IMR-90 (cell line): ENCODE results near the gene SPATA33. TPM values are rescaled to one million over a fixed set of nuclear protein-coding genes. Genes with fewer than 3 reads are reported as not detected.

Source experiments
- ATAC-seq: fragments of 200-7000 bp; cut with Tn5 transposase; 2 replicates; pipeline ENCODE4 v1.9.1; 2020; ENCODE audit warnings: low read depth, mild to moderate bottlenecking, moderate library complexity
- BruUV-seq: library from RNA; stranded (reverse); fragments of 400-500 nt; replicated peaks from 2 replicates; lab custom pipeline; 2021; lab: Mats Ljungman, UMichigan
- CTCF ChIA-PET: fragments of 300-600 bp; formaldehyde crosslinking; extraction: SDS; loops from one replicate; lab custom pipeline; 2021; ENCODE audit warnings: antibody characterized with exemption; lab: Yijun Ruan, JAX
- POLR2A ChIA-PET: fragments of 300-600 bp; sonication (Branson Sonifier 250); formaldehyde crosslinking; loops from one replicate; lab custom pipeline; 2022; ENCODE audit warnings: antibody characterized with exemption; ENCODE audit not compliant: unreplicated experiment; lab: Charles Lee
- DNase-seq: peaks from one replicate; pipeline ENCODE4 v3.0.0; 2013
- H2AFZ ChIP-seq: replicated peaks from 2 replicates; pipeline ENCODE3; 2013; ENCODE audit warnings: low read length, mild to moderate bottlenecking; ENCODE audit not compliant: poor library complexity
- H2AK5ac ChIP-seq: 2 replicates; pipeline ENCODE4 v1.6.1; 2013; ENCODE audit warnings: low read depth, low read length, inconsistent platforms
- H2AK9ac ChIP-seq: replicated peaks from 2 replicates; pipeline ENCODE3; 2013; ENCODE audit warnings: mild to moderate bottlenecking, low read depth, low read length, moderate library complexity; ENCODE audit not compliant: poor library complexity
- H2BK120ac ChIP-seq: 2 replicates; pipeline ENCODE4 v1.6.1; 2013; ENCODE audit warnings: low read depth, low read length, inconsistent platforms
- H2BK15ac ChIP-seq: 3 replicates; pipeline ENCODE4 v1.6.1; 2013; ENCODE audit warnings: low read depth, low read length, inconsistent platforms
- H2BK20ac ChIP-seq: 2 replicates; pipeline ENCODE4 v1.6.1; 2013; ENCODE audit warnings: low read depth, mild to moderate bottlenecking, inconsistent platforms, low read length, moderate library complexity
- H2BK5ac ChIP-seq: 2 replicates; pipeline ENCODE4 v1.6.1; 2013; ENCODE audit warnings: mild to moderate bottlenecking, low read depth, low read length, inconsistent platforms; ENCODE audit not compliant: poor library complexity, severe bottlenecking
- H3K14ac ChIP-seq: replicated peaks from 2 replicates; pipeline ENCODE4 v1.6.1; 2013; ENCODE audit warnings: low read depth, low read length, inconsistent platforms
- H3K18ac ChIP-seq: 2 replicates; pipeline ENCODE4 v1.6.1; 2013; ENCODE audit warnings: low read depth, low read length, control low read depth
- H3K23ac ChIP-seq: 2 replicates; pipeline ENCODE4 v1.6.1; 2013; ENCODE audit warnings: low read depth, low read length, inconsistent platforms
- H3K27ac ChIP-seq: 2 replicates; pipeline ENCODE4 v1.5.1; 2013; ENCODE audit warnings: mild to moderate bottlenecking, control low read depth, low read length; ENCODE audit not compliant: insufficient read depth
- H3K27me3 ChIP-seq: 2 replicates; pipeline ENCODE4 v1.6.1; 2013; ENCODE audit warnings: low read length; ENCODE audit not compliant: control insufficient read depth, insufficient read depth
- H3K36me3 ChIP-seq: 2 replicates; pipeline ENCODE4 v1.6.1; 2013; ENCODE audit warnings: low read length, mixed read lengths; ENCODE audit not compliant: control insufficient read depth, insufficient read depth
- H3K4ac ChIP-seq: 2 replicates; pipeline ENCODE4 v1.6.1; 2013; ENCODE audit warnings: low read depth, low read length, inconsistent platforms
- H3K4me1 ChIP-seq: 2 replicates; pipeline ENCODE4 v1.6.1; 2013; ENCODE audit warnings: low read length, mixed read lengths; ENCODE audit not compliant: control insufficient read depth, insufficient read depth
- H3K4me2 ChIP-seq: 2 replicates; pipeline ENCODE4 v1.6.1; 2013; ENCODE audit warnings: low read depth, mild to moderate bottlenecking, control low read depth, low read length, moderate library complexity
- H3K4me3 ChIP-seq: 2 replicates; pipeline ENCODE4 v1.5.1; 2013; ENCODE audit warnings: low read depth, mild to moderate bottlenecking, control low read depth, low read length, moderate library complexity; ENCODE audit not compliant: insufficient read depth
- H3K56ac ChIP-seq: 2 replicates; pipeline ENCODE4 v1.6.1; 2013; ENCODE audit warnings: low read length, inconsistent platforms; ENCODE audit not compliant: insufficient read depth; ENCODE audit errors: extremely low read depth
- H3K79me1 ChIP-seq, 2 experiments: 2 replicates each; pipeline ENCODE4 v1.6.1; 2013; ENCODE audit warnings: low read length in 2 of 2, inconsistent platforms in 1 of 2, low read depth in 1 of 2
- H3K9ac ChIP-seq: 2 replicates; pipeline ENCODE4 v1.6.1; 2013; ENCODE audit warnings: low read depth, low read length, control low read depth
- H3K9me1 ChIP-seq: 2 replicates; pipeline ENCODE4 v1.6.1; 2013; ENCODE audit warnings: low read length, inconsistent platforms; ENCODE audit not compliant: insufficient read depth
- H3K9me3 ChIP-seq: 2 replicates; pipeline ENCODE4 v1.6.1; 2013; ENCODE audit warnings: low read length; ENCODE audit not compliant: control insufficient read depth, insufficient read depth
- H4K20me1 ChIP-seq: 2 replicates; pipeline ENCODE4 v1.6.1; 2013; ENCODE audit warnings: low read length, inconsistent platforms; ENCODE audit not compliant: insufficient read depth
- H4K5ac ChIP-seq: 2 replicates; pipeline ENCODE4 v1.6.1; 2013; ENCODE audit warnings: mild to moderate bottlenecking, low read depth, low read length, control low read depth
- H4K8ac ChIP-seq, 2 experiments: 2 replicates each; pipeline ENCODE4 v1.6.1; 2013; ENCODE audit warnings: low read depth in 2 of 2, low read length in 2 of 2, control low read depth in 1 of 2, inconsistent platforms in 1 of 2
- H4K91ac ChIP-seq: 2 replicates; pipeline ENCODE4 v1.6.1; 2013; ENCODE audit warnings: low read depth, low read length, inconsistent platforms; ENCODE audit not compliant: insufficient read depth
- CHD1 ChIP-seq: IDR thresholded peaks from 2 replicates; pipeline ENCODE4 v1.6.1; 2012; ENCODE audit warnings: low read depth, low read length, improper control_type of control experiment
- FOS ChIP-seq: fragments of 150-350 bp; IDR thresholded peaks from 2 replicates; pipeline ENCODE4 v1.6.1; 2016; ENCODE audit warnings: low read depth, low read length
- MAFK ChIP-seq: IDR thresholded peaks from 2 replicates; pipeline ENCODE4 v1.6.1; 2012; ENCODE audit warnings: low read depth, low read length, improper control_type of control experiment
- MAZ ChIP-seq: IDR thresholded peaks from 2 replicates; pipeline ENCODE4 v1.6.1; 2012; ENCODE audit warnings: low read depth, mild to moderate bottlenecking, low read length, improper control_type of control experiment, moderate library complexity, borderline replicate concordance
- MXI1 ChIP-seq: IDR thresholded peaks from 2 replicates; pipeline ENCODE4 v1.6.1; 2012; ENCODE audit warnings: low read depth, mild to moderate bottlenecking, low read length, moderate library complexity, borderline replicate concordance
- RAD21 ChIP-seq: IDR thresholded peaks from 2 replicates; pipeline ENCODE4 v1.6.1; 2012; ENCODE audit warnings: low read length, improper control_type of control experiment
- RCOR1 ChIP-seq: IDR thresholded peaks from 2 replicates; pipeline ENCODE4 v1.6.1; 2012; ENCODE audit warnings: mild to moderate bottlenecking, low read length, improper control_type of control experiment; ENCODE audit not compliant: insufficient replicate concordance
- RFX5 ChIP-seq: IDR thresholded peaks from 2 replicates; pipeline ENCODE4 v1.8.0; 2012; ENCODE audit warnings: low read depth, mild to moderate bottlenecking, low read length, moderate library complexity
- WGBS, 2 experiments: methylation state at CpG; one replicate each; pipeline versions ENCODE4 v1.1.5 to v1.1.7; 2013; ENCODE audit warnings: missing lambda C conversion rate in 2 of 2; ENCODE audit not compliant: insufficient read length in 1 of 2; ENCODE audit errors: extremely low coverage in 2 of 2; 5-methylcytosine and 5-hydroxymethylcytosine counted together
- dilution Hi-C: fragments of 300-500 bp; cut with HindIII; formaldehyde crosslinking; loops from one replicate; pipeline ENCODE4 v1.14.3; 2018; ENCODE audit warnings: low sequenced_read_pairs; ENCODE audit not compliant: unreplicated experiment
- in situ Hi-C: fragments of 300-500 bp; cut with MboI; formaldehyde crosslinking; loops from 3 replicates; pipeline ENCODE4 v1.14.3; 2019; ENCODE audit warnings: low sequenced_read_pairs, inconsistent platforms, mixed read lengths
- intact Hi-C: fragments of 100-400 bp; cut with micrococcal nuclease; formaldehyde crosslinking; loops from 2 replicates; pipeline ENCODE4 v1.10.0; 2022
- polyA plus RNA-seq, 3 experiments: library from polyadenylated mRNA; depleted of rRNA; stranded (reverse); fragments of >200 nt; gene quantifications; 2 replicates each; pipeline ENCODE4 v1.2.3, GENCODE V29; 2012; ENCODE audit warnings: low replicate concordance in 1 of 3
- total RNA-seq: library from RNA; depleted of rRNA; stranded (reverse); fragments of >200 nt; gene quantifications from 2 replicates; pipeline ENCODE4 v1.2.3, GENCODE V29; 2012
- TF ChIP-seq, protein P1 (sequence below): conservative IDR thresholded peaks from 2 replicates; pipeline ENCODE4 v1.5.1; 2012; ENCODE audit warnings: mild to moderate bottlenecking, low read depth, low read length, improper control_type of control experiment

SPATA33 gene
- total and polyA plus RNA-seq, 2 of the 4 experiments (the other 2 are of a cell fraction): 0.90 to 3.4 TPM

- H3K4me2 ChIP-seq: no peak overlapping the region
- no peak overlapping the region for H3K4me3 ChIP-seq
- no peak overlapping the region for H2BK5ac ChIP-seq
- peak overlapping the region; percentile 21 for H2AFZ ChIP-seq
- peaks cover 20% of the 10 kb centered on the region for H3K27me3 ChIP-seq
- ChIA-PET CTCF (no interaction called here), POLR2A (no interaction called here)
- H3K4me1 ChIP-seq: peaks cover 7% of the 10 kb centered on the region
- H3K18ac ChIP-seq: no peak overlapping the region
- no peak overlapping the region for H2BK15ac ChIP-seq
- peak overlapping the region; percentile 72 for H2AK9ac ChIP-seq
- no peak overlapping the region for H3K56ac ChIP-seq
- DNase-seq (no peak), ATAC-seq (no peak)
- TF ChIP-seq MAZ (no peak), CHD1 (no peak), RFX5 (no peak), FOS (no peak), MAFK (no peak), MXI1 (no peak), RAD21 (no peak), RCOR1 (no peak)
- TF ChIP-seq, protein P1, sequence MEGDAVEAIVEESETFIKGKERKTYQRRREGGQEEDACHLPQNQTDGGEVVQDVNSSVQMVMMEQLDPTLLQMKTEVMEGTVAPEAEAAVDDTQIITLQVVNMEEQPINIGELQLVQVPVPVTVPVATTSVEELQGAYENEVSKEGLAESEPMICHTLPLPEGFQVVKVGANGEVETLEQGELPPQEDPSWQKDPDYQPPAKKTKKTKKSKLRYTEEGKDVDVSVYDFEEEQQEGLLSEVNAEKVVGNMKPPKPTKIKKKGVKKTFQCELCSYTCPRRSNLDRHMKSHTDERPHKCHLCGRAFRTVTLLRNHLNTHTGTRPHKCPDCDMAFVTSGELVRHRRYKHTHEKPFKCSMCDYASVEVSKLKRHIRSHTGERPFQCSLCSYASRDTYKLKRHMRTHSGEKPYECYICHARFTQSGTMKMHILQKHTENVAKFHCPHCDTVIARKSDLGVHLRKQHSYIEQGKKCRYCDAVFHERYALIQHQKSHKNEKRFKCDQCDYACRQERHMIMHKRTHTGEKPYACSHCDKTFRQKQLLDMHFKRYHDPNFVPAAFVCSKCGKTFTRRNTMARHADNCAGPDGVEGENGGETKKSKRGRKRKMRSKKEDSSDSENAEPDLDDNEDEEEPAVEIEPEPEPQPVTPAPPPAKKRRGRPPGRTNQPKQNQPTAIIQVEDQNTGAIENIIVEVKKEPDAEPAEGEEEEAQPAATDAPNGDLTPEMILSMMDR: no peak
- no peak overlapping the region for H3K27ac ChIP-seq
- no peak overlapping the region for H3K9ac ChIP-seq
- H4K5ac ChIP-seq: no peak overlapping the region
- no TSS peak for BruUV-seq
- H2AK5ac ChIP-seq: no peak overlapping the region
- intact Hi-C loops: no loop called here
- no peak overlapping the region for H3K4ac ChIP-seq
- in situ Hi-C loops: no loop called here
- H3K23ac ChIP-seq: no peak overlapping the region
- no peaks in the 10 kb centered on the region; the same call in 1 of the 2 replicates for H3K9me1 ChIP-seq
- H4K91ac ChIP-seq: no peak overlapping the region
- H3K14ac ChIP-seq: no peak overlapping the region
- no peaks in the 10 kb centered on the region for H3K9me3 ChIP-seq
- H3K79me1 ChIP-seq: no peaks in the 10 kb centered on the region
- 87% methylated on average over 4 of the region's 12 CpGs; no CpG with 5 or more reads in 1 of the 2 experiments for WGBS, 2 experiments
- H4K8ac ChIP-seq: no peak overlapping the region
- dilution Hi-C loops: no loop called here
- no peak overlapping the region for H2BK120ac ChIP-seq
- H4K20me1 ChIP-seq: no peaks in the 10 kb centered on the region
- no peaks in the 10 kb centered on the region for H3K36me3 ChIP-seq
- H2BK20ac ChIP-seq: no peak overlapping the region
Observed at GRCh38 chr16:89636663-89637062, 21.0 kb upstream of the SPATA33 start.
